K562 (cell line): Measurements from ENCODE around the gene GPR162. TPM values are rescaled to one million over a fixed set of nuclear protein-coding genes. Genes with fewer than 3 reads are reported as not detected.
A peak's percentile ranks its signal among the peaks of the same experiment; 100 is the strongest.

ENCODE experiments used
- BRCA1 ChIP-seq, 2 experiments: fragments of 450-650 bp in 1 of 2; sonication (generic) in 1 of 2; formaldehyde crosslinking in 1 of 2; IDR thresholded peaks; 2 replicates each; pipeline versions ENCODE4 v1.5.0 to v1.6.1; 2017 to 2020; ENCODE audit warnings: mild to moderate bottlenecking in 1 of 2, missing genetic modification reagents in 1 of 2
- CCNT2 ChIP-seq: IDR thresholded peaks from 2 replicates; pipeline ENCODE4 v1.6.1; 2011; ENCODE audit warnings: borderline replicate concordance, low read depth, mild to moderate bottlenecking, moderate library complexity, mixed read lengths, low read length; ENCODE audit not compliant: insufficient read length; ENCODE audit errors: extremely low read depth
- KAT2B ChIP-seq: IDR thresholded peaks from one replicate; pipeline ENCODE4 v1.6.1; 2012; ENCODE audit warnings: low read depth, mild to moderate bottlenecking, control low read depth, inconsistent platforms, low read length, moderate library complexity
- KDM5B ChIP-seq: fragments of 200-600 bp; sonication (generic); IDR thresholded peaks from 2 replicates; pipeline ENCODE4 v1.6.1; 2012; ENCODE audit warnings: low read depth, mild to moderate bottlenecking, moderate library complexity, low read length, control low read depth, inconsistent platforms; ENCODE audit not compliant: insufficient replicate concordance
- MECOM ChIP-seq: fragments of 250-450 bp; sonication (Bioruptor Pico); IDR thresholded peaks from 2 replicates; pipeline ENCODE4 v1.8.0; 2022; ENCODE audit warnings: inconsistent platforms
- MTA1 ChIP-seq: fragments of 450-650 bp; IDR thresholded peaks from 2 replicates; pipeline ENCODE4 v1.6.1; 2017; ENCODE audit warnings: borderline replicate concordance
- NFRKB ChIP-seq: fragments of 450-650 bp; IDR thresholded peaks from 2 replicates; pipeline ENCODE4 v1.6.1; 2016; ENCODE audit warnings: low read depth
- TSC22D4 ChIP-seq: fragments of 450-650 bp; IDR thresholded peaks from 2 replicates; pipeline ENCODE4 v1.6.1; 2016; ENCODE audit warnings: missing genetic modification characterization, missing biosample characterization, control low read depth
- ZNF24 ChIP-seq: fragments of 450-650 bp; IDR thresholded peaks from 2 replicates; pipeline ENCODE4 v1.6.1; 2016
- ZNF57 ChIP-seq: fragments of 450-650 bp; formaldehyde crosslinking; IDR thresholded peaks from 2 replicates; pipeline ENCODE4 v1.4.0; 2020; ENCODE audit warnings: mild to moderate bottlenecking, moderate library complexity
- ZNF77 ChIP-seq: fragments of 250-450 bp; sonication (Bioruptor Pico); IDR thresholded peaks from 2 replicates; pipeline ENCODE4 v1.5.0; 2020
- ZNF79 ChIP-seq: fragments of 250-450 bp; sonication (Bioruptor Pico); IDR thresholded peaks from 2 replicates; pipeline ENCODE4 v1.4.0; 2020; ENCODE audit warnings: low read depth, mild to moderate bottlenecking, moderate library complexity
- ZSCAN32 ChIP-seq: fragments of 450-650 bp; formaldehyde crosslinking; IDR thresholded peaks from 2 replicates; pipeline ENCODE4 v1.4.0; 2020; ENCODE audit warnings: mild to moderate bottlenecking, moderate library complexity
- polyA plus RNA-seq, 8 experiments: library from polyadenylated mRNA; depleted of rRNA in 4 of 8; stranded (reverse) in 5 of 8; unstranded in 3 of 8; fragments of >200 nt; fragmentation: Nextera tagmentation in 2 of 8; fragmentation: Illumina TruSeq in 1 of 8; extraction: Ambion mirVana in 2 of 8; extraction: Trizol in 1 of 8; gene quantifications; 2 replicates each; pipeline versions ENCODE4 v1.2.1 to v1.2.3, GENCODE V29; 2011 to 2014; ENCODE audit warnings: inconsistent platforms in 1 of 8, missing spikeins in 1 of 8
- total RNA-seq, 7 experiments: library from RNA; depleted of rRNA in 6 of 7; stranded (reverse); fragments of >200 nt in 6 of 7; fragmentation: Illumina TruSeq in 2 of 7; extraction: Trizol in 2 of 7; gene quantifications; 2 replicates each; pipeline versions ENCODE4 v1.2.1 to v1.2.3, GENCODE V29; 2011 to 2021; ENCODE audit warnings: low replicate concordance in 1 of 7
- TF ChIP-seq, protein P1 (sequence below): fragments of 250-450 bp; sonication (Bioruptor Pico); IDR thresholded peaks from 2 replicates; pipeline ENCODE4 v1.5.0; 2021
- TF ChIP-seq, protein P2 (sequence below): sonication (generic); formaldehyde crosslinking; IDR thresholded peaks from 2 replicates; pipeline ENCODE4 v1.8.1; 2023; ENCODE audit warnings: missing genetic modification reagents, mild to moderate bottlenecking, borderline replicate concordance
- TF ChIP-seq, protein P3 (sequence below): IDR thresholded peaks from 3 replicates; pipeline ENCODE4 v1.6.1; 2011; ENCODE audit warnings: borderline replicate concordance, mild to moderate bottlenecking; ENCODE audit not compliant: insufficient read length, insufficient read depth
- TF ChIP-seq, protein P4 (sequence below): fragments of 250-450 bp; sonication (Bioruptor Pico); IDR thresholded peaks from 2 replicates; pipeline ENCODE4 v1.5.0; 2021; ENCODE audit warnings: mild to moderate bottlenecking, borderline replicate concordance

Gene GPR162
- total and polyA plus RNA-seq, 9 of the 15 experiments (the other 6 are each of a cell fraction or from before 2014, with no cell fraction given) = 0.65 to 1.8 (median 1.1) TPM; not detected in 2

DNA sequence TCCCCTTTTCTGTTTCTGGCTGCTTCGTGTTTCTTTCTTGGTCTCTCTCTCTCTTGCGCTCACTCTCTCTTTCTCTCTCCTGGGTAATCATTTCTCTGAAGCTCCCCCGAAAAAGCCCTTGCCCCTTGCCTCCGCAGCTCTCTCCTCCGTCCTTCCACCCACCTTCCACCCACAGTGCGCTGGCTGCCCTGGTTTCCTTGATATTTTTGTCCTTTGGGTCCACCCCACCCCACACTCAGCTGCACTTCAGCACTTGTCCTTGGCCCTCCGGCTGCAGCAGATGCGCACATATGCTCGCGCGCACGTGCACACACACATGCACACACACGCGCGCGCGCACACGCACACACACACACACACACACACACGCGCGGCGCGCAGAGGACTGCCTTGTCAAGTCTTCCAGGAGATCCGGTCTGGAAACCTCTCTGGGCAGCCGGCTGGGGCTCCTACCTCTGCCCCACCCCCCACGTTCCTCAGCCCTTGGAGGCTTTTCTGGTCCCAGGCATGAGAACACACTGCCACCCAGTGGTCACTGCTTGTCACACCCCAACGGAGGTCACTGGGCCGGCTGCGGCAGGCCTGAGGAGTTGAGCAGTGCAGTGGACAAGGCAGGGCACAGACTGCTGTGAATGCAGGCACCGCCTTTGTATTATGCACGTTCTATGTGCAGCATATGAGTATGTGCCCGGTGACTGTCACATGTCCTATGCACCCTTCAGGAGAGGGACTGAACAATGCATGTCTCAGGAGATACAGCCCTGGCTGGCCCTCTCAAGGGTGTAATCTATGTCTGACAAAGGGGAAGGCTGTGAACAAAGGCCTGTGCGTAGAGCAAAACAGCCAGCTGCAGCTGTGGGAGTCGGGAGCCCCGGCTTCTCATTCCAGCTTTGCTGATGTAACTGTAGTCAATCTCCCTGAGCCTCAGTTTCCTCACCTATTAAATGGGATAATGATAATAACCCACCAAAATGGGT lies 42.8 kb upstream of the GPR162 start (continued):
- TF ChIP-seq MTA1 (peak; percentile 51; the same call in 1 of the 2 replicates), CCNT2 (no peak), BRCA1 (IDR thresholded peaks at IDR 0.05) (no peak), BRCA1 (CRISPR knock-in tag; IDR thresholded peaks at IDR 0.05) (no peak), ZNF77 (no peak), ZNF24 (no peak), NFRKB (0 out of 2 replicates have a peak, but pooled peaks have one; percentile 22), TSC22D4 (tag) (no peak), ZNF79 (CRISPR knock-in tag) (no peak), MECOM (CRISPR knock-in tag) (no peak), KDM5B (peak; percentile 38), ZNF57 (CRISPR knock-in tag) (no peak), ZSCAN32 (no peak), KAT2B (no peak)
- TF ChIP-seq, protein P1, sequence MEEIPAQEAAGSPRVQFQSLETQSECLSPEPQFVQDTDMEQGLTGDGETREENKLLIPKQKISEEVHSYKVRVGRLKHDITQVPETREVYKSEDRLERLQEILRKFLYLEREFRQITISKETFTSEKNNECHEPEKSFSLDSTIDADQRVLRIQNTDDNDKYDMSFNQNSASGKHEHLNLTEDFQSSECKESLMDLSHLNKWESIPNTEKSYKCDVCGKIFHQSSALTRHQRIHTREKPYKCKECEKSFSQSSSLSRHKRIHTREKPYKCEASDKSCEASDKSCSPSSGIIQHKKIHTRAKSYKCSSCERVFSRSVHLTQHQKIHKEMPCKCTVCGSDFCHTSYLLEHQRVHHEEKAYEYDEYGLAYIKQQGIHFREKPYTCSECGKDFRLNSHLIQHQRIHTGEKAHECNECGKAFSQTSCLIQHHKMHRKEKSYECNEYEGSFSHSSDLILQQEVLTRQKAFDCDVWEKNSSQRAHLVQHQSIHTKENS (CRISPR knock-in tag) = no peak
- TF ChIP-seq, protein P2, sequence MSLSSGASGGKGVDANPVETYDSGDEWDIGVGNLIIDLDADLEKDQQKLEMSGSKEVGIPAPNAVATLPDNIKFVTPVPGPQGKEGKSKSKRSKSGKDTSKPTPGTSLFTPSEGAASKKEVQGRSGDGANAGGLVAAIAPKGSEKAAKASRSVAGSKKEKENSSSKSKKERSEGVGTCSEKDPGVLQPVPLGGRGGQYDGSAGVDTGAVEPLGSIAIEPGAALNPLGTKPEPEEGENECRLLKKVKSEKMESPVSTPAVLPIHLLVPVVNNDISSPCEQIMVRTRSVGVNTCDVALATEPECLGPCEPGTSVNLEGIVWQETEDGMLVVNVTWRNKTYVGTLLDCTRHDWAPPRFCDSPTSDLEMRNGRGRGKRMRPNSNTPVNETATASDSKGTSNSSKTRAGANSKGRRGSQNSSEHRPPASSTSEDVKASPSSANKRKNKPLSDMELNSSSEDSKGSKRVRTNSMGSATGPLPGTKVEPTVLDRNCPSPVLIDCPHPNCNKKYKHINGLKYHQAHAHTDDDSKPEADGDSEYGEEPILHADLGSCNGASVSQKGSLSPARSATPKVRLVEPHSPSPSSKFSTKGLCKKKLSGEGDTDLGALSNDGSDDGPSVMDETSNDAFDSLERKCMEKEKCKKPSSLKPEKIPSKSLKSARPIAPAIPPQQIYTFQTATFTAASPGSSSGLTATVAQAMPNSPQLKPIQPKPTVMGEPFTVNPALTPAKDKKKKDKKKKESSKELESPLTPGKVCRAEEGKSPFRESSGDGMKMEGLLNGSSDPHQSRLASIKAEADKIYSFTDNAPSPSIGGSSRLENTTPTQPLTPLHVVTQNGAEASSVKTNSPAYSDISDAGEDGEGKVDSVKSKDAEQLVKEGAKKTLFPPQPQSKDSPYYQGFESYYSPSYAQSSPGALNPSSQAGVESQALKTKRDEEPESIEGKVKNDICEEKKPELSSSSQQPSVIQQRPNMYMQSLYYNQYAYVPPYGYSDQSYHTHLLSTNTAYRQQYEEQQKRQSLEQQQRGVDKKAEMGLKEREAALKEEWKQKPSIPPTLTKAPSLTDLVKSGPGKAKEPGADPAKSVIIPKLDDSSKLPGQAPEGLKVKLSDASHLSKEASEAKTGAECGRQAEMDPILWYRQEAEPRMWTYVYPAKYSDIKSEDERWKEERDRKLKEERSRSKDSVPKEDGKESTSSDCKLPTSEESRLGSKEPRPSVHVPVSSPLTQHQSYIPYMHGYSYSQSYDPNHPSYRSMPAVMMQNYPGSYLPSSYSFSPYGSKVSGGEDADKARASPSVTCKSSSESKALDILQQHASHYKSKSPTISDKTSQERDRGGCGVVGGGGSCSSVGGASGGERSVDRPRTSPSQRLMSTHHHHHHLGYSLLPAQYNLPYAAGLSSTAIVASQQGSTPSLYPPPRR = no peak
- TF ChIP-seq, protein P3, sequence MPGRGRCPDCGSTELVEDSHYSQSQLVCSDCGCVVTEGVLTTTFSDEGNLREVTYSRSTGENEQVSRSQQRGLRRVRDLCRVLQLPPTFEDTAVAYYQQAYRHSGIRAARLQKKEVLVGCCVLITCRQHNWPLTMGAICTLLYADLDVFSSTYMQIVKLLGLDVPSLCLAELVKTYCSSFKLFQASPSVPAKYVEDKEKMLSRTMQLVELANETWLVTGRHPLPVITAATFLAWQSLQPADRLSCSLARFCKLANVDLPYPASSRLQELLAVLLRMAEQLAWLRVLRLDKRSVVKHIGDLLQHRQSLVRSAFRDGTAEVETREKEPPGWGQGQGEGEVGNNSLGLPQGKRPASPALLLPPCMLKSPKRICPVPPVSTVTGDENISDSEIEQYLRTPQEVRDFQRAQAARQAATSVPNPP = no peak
- TF ChIP-seq, protein P4, sequence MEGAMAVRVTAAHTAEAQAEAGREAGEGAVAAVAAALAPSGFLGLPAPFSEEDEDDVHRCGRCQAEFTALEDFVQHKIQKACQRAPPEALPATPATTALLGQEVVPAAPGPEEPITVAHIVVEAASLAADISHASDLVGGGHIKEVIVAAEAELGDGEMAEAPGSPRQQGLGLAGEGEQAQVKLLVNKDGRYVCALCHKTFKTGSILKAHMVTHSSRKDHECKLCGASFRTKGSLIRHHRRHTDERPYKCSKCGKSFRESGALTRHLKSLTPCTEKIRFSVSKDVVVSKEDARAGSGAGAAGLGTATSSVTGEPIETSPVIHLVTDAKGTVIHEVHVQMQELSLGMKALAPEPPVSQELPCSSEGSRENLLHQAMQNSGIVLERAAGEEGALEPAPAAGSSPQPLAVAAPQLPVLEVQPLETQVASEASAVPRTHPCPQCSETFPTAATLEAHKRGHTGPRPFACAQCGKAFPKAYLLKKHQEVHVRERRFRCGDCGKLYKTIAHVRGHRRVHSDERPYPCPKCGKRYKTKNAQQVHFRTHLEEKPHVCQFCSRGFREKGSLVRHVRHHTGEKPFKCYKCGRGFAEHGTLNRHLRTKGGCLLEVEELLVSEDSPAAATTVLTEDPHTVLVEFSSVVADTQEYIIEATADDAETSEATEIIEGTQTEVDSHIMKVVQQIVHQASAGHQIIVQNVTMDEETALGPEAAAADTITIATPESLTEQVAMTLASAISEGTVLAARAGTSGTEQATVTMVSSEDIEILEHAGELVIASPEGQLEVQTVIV (CRISPR knock-in tag) = no peak
